HS-5 (cell line): Measurements from ENCODE around the gene PCCA.
"Not testable (repeated sequence)": the region's sequence is repeated elsewhere in the genome, so short reads cannot be mapped to it uniquely, and the experiment has no call there.

Experiments used
- DNase-seq: peaks from one replicate; pipeline ENCODE4 v3.0.0-alpha.2; 2012; ENCODE audit warnings: low read depth

Gene PCCA

DNA sequence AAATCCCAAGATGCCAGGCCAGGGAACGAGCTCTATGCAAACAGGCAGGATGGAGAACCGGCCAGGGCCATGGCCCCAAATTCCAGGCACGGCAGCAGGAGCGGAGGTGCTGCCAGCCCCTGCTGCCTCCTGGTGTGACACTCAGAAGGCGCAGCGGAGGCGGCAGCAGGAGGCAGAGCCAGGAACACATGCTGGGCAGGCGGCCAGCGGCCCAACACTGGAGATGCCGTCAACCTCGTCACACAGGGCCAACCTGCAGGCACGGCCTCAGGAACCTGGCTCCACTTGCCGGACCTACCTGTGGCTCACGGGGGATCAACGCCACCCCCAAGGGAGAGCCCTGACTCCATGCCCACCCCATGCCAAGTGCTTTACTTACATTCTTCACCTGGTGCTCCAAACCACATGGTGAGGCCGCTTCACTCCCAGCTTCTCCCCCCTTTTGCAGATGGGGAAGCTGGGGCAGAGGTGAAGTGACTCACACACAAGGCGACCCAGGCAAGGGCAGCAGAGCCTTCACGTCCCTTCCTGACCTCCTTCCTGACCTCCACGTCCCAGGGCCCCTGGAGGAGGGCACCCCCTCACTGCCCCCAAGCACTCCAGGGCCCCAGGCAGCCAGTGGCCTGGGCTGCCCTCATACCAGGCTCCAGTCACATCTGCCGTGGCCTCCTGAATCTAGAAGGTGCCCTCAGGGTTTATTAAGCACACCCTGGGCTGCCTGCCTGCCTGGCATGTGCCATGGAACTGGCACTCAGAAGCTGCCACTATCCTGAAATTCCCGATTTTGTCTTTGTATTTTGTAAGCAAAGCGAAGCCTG is 456.2 kb downstream of the PCCA start:
- no peak for DNase-seq

DNA sequence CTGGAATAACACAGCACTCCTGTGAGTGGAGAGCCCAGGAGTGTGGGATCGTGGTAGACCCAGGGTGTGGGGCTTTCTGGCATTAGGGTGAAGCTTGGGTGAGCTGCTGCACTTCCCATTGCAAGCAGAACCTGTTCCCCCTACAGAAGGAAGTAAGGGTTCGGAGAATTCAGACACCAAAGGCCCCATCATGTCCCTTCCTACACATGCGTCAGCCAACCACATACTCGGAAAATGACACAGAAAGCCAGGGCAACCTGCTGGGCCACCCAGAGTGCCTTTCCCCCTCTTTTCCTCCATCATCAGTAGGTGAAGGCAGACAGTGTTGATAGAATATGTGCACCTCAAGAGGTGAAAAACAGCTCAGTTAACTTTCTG is 456.8 kb downstream of the PCCA start:
- DNase-seq, result no peak

DNA sequence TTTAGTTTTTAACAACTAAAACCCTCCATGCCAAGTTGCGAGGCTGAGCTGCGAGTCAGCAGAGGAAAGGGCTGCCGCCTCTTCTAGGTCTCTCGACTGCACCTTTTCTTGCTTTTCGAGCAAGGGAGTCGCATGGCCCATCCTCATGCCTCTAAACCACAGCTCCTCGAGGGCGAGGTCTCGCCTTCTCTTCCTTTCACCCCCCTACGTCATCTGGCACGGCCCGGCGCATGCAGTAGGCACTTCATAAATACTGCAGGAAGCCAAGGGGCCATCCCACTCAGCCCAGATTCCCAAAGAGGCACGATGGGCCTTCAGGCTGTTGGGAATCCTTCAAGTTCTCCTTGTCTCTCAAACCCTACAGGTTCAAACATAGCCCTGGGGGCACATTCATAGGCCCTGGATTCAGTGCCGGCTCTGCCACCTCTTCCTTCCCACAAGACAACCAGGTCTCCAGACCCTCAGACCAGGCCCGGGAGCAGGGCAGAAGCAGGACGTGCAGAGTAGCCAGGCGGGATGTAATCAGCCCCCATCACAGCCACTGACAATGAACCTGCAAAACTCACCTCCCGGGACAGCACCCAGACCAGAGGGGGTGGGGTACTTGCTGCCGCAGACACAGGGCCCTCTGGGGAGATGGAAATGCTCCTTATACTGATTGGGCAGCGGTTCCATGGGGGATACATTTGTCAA is 458.0 kb downstream of the PCCA start:
- no peak for DNase-seq

DNA sequence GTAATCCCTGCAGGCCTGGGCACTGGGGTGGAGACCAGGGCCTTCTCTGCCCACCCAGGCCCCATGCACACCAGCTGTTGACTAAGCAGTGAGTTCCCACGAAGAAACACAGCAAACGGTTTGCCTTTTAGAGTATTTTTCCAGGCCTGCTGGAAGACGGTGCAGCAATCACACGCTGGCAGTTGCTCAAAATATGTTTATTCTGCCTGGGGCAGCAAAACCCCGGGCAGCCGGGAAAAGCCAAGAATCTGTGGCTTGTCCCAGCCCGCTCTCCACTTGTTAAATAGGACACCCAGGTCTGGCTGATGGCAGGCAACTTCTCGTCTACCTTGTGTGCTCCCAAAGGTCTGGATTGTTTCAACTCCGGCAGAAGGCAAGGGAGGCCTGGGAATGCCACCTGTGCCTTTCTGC is 458.9 kb downstream of the PCCA start:
- DNase-seq, result no peak

DNA sequence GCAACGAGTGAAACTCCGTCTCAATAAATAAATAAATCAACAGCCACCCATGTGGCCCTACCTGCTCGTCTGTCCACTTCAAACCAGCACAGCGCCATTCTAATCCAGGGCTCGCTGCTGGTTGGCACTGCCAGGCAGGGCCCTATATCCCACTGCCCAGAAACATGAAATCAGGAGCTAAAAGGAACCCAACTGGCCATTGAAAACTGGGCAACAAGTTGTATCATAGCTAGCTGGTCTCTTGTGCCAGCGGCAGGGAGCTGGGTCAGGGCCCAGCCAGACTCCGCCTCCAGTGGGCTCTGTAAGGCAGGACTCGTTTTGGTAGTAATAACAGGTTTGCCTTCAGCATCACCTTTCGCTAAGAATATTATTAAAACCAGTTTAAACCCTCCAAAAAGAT is 460.4 kb downstream of the PCCA start:
- no peak for DNase-seq

DNA sequence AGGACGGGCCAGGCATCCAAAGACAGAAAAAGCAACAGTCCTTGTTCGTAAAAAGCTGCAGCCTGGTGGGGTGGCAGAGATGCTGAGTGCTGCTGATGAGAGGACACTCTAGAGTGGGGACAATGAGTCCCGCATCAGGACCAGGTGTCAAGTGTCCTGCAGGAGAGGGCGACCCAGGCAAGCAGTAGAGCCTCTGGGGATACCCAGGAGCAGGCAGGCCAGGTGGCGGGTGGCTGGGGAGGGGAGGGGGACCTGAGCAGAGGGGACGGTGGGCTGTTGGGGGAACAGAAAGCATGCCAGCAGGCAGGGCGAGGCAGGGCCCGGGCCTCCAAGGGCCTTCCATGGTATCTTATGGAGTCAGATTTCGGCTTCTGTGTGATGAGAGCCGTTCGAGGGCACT is 463.9 kb downstream of the PCCA start:
- no peak for DNase-seq

DNA sequence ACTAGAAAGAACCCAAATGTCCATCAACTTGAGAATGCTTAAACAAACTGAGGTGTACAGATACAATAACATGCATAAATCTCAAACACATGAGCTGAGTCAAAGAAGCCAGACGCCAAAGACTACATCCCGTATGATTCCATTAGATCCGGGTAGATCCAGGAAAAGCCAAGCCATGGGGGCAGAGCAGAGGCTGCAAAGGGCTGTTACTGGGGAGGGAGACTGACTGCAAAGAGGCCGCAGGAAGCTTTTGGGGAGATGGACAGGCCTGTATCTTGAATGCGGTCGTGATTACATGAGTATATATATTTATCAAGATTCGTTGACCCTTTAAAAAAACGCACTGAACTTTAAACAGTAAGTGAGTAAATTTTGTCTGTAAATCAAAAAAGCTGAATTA is 471.0 kb downstream of the PCCA start:
- no peak for DNase-seq

DNA sequence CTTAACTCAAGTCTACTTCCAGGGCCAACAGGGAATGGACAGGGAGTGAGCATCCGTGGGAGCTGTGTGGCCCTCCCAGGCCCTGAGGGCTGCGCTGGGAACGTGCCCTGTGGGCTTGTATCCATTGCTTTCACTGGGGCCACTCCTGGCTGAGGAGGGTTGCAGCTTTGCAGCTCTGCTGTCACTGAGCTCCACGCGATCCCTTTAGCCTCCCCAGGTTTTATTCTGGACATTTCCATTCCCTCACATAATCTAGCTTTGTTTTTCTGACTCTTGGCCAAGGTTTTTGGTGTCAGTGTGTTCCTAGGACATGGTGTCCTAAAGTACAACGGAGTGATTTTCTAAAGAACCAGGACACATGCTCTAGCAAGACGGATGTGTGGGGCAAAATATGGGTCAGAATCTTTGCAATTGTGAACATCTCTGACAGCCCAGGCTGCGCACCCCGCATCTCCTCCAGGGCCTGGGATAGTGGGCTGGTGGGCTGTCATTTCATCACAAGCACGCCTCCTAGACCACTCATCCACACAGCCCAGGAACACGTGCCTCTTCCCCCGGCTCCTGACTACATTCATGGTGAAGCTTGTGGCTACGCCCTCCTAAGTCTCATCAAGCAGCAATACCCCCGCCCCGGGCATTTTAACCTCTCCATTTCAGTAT is 471.7 kb downstream of the PCCA start:
- no peak for DNase-seq

DNA sequence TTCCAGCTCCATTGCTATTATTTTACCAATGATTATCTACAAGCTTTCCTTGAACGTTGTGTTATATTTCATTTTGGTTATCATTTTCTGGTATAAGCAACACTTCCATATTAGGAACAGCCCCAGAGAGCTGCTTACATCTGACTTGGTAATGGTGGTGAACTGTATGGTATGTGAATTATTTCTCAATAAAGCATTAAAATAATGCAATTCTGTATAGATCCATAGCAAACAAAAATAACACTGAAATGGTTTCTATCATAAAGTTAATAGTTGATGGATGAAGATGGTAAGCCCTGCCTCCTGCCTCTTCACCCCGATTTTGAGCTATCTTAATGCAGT is 472.2 kb downstream of the PCCA start:
- no peak for DNase-seq

DNA sequence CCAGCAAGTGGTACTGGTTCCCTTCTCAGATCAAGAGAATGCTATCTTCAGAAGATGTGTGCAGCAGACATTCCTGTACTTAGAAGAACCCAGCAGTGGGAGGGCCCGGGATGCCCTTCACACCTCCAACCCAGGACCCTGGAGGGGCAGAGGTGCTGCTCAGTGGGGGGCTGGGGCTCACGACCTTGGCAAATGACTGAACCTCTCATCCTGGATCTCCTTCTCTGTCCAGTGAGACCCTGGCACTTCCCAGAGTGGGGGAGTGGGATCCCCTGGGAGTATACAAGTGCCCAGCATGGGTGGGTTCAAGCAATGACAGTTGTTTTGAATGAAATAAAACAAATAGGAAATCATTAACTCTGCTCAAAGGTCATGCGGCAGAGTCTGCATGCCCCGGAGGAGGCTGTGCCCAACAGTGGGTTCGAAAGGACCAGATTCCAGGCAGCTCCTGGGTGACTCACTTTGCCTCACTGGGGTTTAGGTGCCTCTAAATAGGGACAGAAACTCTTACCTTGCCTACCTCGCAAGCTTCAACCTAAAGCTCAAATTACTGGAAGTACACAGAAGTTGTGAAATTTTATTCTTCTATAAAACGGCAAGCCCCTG is 472.8 kb downstream of the PCCA start:
- DNase-seq, result no peak

DNA sequence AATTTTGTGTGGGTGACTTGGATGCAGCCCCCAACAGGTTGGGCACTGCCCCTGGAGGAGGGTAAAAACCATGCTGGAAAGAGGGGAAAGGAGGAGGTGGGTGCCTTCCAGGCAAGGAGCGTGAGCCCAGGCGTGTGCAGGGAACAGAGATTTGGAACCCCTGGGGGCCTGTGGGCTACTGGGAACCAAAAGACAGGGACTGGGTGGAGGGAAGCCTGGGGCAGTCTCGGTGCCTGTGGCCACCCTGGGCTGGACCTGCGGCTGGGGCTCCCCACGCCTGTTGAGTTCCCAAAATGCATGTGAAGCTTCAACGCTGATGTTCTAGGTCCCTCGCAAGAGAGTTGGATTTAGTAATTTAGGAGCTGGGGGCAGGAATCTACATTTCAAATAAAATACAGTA is 474.9 kb downstream of the PCCA start:
- DNase-seq, result no peak

DNA sequence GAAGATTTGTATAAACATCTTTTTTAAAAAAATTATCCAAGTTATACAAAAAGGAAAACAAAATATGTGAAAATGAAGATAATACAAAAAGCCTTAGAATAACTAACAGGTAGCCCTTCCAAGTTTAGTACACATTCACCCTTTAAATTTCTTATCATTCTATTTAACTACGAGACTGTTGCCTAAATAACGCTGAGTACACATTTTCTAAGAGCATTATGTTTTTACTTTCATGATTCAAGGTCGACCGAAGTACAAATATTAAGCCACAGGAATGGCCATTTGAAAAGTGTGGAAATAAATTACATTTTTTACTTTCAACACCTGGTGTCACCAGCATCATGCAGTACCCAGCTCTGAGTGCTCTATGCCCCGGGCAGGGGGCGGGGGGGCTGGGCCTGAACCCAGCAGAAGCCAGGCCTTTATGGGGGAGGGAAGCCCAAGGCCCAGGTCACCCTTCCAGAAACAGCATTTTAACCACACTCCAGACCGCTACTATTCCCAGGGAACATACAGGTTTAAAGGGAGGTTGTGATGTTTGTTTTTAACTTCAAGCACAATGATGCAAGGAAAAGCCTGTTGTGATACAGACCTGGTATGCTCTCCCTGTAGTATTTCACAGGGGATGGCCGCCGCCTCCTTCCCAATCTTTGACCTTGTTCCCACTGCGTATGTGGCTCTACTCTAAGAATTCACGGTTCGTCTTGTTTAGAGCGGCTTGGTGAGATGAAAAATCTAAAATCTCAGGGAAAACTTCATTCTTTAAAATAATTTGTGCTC is 475.7 kb downstream of the PCCA start:
- DNase-seq, result no peak

DNA sequence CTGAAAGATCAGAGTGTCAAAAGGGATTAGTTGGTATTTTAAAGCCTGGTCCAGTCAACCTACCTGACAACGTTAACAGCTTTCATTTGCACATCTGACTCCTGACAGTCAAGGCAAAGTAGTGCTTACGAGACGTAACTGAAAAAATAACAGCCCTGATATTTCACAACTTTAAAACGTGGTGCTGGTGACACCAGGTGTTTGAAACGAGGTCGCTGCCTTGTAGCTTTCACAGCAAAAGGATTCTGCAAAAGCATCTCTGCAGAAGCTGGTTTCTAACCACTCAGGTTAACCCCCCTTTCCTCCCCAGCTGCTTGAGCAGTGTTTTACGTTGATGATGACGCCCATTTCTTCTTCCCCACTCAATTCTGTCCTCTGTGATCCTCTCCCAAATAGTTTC is 476.4 kb downstream of the PCCA start:
- no peak for DNase-seq

DNA sequence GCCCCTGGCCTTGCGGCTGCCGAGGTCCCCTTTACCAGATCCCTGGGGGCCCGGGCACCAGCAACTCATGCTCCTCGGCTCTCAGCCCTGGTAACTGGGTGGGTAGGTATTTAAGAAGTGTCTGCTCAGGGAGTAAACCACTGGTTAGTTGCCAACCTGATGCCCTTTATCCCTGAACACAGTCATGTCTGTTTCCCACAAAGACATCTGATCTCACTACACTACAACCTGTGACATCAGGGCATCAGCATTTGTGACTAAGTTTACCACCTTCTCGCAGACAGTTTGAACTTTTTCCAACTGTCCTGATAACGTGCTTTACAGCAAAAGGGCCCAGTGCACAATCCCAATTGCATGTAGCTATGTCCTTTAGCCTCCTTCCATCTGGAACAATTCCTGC is 477.6 kb downstream of the PCCA start:
- DNase-seq, result no peak

DNA sequence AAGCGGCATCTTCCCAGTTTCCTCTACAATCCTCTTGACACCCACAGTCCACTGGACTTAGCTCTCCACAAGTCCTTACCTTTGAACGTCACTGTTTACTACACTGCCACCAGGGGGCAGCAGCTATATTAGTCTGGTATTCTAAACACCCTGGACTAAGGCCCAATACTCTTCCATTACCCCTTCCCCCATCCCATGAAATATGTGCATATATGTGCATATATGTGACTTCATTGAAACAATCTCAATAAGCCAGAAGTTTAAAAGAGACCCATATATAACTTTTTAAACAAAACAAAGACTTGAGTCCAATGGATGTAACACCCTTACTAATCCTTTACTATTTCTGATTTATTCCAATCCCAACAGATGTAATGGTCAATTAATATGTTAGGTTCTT is 484.2 kb downstream of the PCCA start:
- DNase-seq, result peak; percentile 19

DNA sequence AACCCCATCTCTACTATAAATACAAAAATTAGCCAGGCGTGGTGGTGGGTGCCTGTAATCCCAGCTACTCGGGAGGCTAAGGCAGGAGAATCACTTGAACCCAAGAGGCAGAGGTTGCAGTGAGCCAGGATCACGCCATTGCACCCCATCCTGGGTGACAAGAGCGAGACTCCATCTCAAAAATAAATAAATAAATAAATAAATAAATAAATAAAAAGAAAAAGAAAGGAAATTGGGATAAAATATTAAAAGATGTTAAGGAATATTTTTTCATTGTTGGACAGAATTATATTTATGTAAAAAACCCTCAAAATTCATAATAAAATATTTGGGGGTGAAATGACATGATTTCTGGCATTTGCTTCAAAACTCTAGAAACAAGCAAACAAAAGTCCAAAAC is 488.3 kb downstream of the PCCA start:
- not testable (repeated sequence) for DNase-seq
